Epithelial cell of proximal tubule (primary cell): Measurements from ENCODE around the gene TLCD3A. TPM values are rescaled to one million over a fixed set of nuclear protein-coding genes. Genes with fewer than 3 reads are reported as not detected.

Source experiments
- DNase-seq: peaks from one replicate; pipeline ENCODE4 v3.0.0-alpha.2; 2011; ENCODE audit warnings: low read depth
- H3K4me3 ChIP-seq: 2 replicates; pipeline ENCODE4 v1.5.1; 2011; ENCODE audit warnings: low read depth, mild to moderate bottlenecking, low read length
- total RNA-seq: library from RNA; depleted of rRNA; stranded (reverse); fragments of >200 nt; gene quantifications from 2 replicates; pipeline ENCODE4 v1.2.3, GENCODE V29; 2015
- TF ChIP-seq, protein P1 (sequence below): conservative IDR thresholded peaks from 2 replicates; pipeline ENCODE4 v1.5.1; 2012; ENCODE audit warnings: low read depth, mild to moderate bottlenecking, low read length

TLCD3A gene
- total RNA-seq, 1 donor from 2014 or later, result 35.6 TPM

DNA sequence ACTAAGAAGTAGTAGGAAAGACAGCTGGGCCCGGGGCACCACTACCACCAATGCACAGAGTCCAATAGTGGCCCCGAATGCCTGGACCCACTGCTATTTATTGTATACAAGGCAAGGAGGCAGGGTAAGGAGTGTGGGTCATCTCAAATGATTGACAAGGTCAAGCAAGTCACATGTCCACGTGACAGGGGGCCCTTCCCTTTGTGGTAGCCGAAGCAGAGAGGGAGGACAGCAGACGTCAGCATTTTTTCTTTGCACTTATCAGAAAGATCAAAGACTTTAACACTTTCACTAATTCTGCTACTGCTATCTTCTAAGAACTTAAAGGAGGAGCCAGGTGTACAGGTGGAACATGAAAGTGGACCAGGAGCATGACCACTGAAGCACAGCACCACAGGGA lies 24.3 kb upstream of the TLCD3A start:
- TF ChIP-seq, protein P1, sequence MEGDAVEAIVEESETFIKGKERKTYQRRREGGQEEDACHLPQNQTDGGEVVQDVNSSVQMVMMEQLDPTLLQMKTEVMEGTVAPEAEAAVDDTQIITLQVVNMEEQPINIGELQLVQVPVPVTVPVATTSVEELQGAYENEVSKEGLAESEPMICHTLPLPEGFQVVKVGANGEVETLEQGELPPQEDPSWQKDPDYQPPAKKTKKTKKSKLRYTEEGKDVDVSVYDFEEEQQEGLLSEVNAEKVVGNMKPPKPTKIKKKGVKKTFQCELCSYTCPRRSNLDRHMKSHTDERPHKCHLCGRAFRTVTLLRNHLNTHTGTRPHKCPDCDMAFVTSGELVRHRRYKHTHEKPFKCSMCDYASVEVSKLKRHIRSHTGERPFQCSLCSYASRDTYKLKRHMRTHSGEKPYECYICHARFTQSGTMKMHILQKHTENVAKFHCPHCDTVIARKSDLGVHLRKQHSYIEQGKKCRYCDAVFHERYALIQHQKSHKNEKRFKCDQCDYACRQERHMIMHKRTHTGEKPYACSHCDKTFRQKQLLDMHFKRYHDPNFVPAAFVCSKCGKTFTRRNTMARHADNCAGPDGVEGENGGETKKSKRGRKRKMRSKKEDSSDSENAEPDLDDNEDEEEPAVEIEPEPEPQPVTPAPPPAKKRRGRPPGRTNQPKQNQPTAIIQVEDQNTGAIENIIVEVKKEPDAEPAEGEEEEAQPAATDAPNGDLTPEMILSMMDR, result no peak
- no peak overlapping the region for H3K4me3 ChIP-seq
- no peak for DNase-seq

DNA sequence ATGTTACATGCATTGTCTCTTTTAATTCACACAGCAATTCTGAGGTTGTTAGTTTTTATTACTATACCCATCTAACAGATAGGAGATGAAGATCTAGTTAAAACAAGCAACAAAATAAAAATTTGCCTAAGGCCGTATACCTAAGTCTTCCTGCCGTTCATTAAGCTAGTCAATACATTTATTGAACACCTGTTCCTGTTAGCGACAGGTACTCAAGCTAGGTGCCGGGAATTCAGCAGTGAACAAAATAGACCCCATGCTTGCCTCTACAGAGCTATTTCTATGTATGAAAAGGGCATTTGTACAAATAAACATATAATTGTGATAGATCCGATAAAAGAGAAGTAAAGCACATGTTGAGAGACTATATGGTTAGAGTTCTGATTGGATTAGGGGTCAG lies 14.3 kb upstream of the TLCD3A start:
- H3K4me3 ChIP-seq, result no peak overlapping the region
- TF ChIP-seq, protein P1, result no peak
- no peak for DNase-seq

DNA sequence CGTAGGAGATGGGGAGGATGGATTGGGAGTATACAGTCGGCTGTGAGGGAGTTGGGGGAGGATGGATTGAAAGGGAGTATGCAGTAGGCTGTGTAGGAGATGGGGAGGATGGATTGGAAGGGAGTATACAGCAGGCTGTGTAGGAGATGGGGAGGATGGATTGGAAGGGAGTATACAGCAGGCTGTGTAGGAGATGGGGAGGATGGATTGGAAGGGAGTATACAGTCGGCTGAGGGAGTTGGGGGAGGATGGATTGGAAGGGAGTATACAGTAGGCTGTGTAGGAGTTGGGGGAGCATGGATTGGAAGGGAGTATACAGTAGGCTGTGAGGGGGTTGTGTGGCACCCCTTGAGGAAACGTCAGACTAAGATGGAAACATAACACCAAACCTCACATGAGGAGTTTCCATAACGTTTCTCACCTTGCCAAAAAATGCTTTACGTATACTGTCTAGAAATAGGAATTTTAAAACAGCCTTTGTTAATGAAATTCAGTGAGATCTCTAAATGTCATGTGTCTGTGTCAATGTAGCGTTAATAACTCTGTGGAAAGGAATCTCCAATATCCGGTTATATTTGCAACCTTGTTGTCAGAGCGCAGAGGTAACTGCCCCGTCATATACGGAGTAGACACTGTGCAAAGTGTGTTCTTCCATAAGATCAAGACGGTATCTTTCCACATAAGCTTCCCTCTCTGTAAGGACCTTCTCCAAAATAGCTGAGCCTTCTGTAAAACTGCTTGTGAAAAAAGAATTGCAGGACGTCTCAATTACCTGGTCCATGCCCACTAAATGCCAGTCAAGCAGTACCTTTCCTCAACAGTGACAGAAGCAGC lies 11.5 kb upstream of the TLCD3A start:
- H3K4me3 ChIP-seq, result no peak overlapping the region

DNA sequence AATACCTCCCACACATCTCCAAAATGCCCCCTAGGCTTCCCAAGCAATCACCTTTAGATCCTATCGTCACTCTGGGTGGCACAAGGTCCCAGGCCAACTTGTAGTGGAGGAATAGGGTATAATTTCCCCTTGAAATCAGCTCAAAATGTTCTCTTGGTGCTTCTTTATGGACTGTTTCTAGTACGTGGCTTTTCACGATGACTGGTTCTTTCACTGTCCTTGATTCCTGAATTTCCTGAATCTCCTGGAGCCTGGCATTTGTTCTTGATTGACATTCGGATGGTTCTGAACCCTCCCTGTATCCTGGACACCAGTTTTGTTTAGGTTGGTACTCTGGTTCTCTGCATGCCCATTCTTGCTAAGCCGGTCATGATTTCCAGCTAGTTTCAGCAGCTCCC lies 10.9 kb upstream of the TLCD3A start:
- DNase-seq, result no peak
- H3K4me3 ChIP-seq, result no peak overlapping the region
- TF ChIP-seq, protein P1, result no peak

More for the DNA sequence above, 11.5 kb upstream of the TLCD3A start:
- DNase-seq, result no peak
- TF ChIP-seq, protein P1, result no peak

DNA sequence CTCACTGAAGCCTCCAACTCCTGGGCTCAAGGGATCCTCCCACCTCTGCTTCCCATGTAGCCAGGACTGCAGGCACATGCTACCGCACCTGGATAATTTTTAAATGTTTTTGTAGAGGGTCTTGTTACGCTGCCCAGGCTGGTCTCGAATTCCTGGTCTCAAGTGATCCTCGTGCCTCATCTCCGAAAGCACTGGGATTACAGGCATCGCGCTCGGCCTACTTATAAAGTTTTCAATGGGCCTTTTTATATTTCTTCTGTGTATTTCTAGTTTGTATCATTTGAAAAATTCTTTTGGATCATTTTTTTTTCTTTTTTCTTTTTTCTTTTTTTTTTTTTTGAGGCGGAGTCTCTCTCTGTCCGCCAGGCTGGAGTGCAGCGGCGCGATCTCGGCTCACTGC lies 7.3 kb upstream of the TLCD3A start:
- TF ChIP-seq, protein P1, result no peak
- H3K4me3 ChIP-seq, result no peak overlapping the region
- DNase-seq, result no peak

DNA sequence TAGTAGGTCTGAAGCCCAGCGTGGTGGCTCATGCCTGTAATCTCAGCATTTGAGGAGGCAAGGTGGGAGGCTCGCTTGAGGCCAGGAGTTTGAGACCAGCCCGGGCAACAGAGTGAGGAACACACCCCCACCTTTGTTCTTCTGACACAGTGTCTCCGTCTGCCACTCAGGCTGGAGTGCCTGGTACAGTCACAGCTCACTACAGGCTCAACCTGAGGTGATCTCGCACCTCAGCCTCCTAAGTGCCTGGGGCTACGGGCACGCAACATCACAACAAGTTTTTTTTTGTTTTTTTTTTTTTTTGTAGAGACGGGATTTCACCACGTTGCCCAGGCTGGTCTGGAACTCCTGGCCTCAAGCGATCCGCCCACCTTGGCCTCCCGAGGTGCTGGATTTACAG lies 6.7 kb upstream of the TLCD3A start:
- TF ChIP-seq, protein P1, result no peak
- DNase-seq, result no peak
- H3K4me3 ChIP-seq, result no peak overlapping the region
